HFFc6 (cell line): Measurements from ENCODE around the gene TLK1. TPM values are rescaled to one million over a fixed set of nuclear protein-coding genes. Genes with fewer than 3 reads are reported as not detected.

Experiments used
- DNase-seq: peaks from one replicate; pipeline ENCODE4 v3.0.0-alpha.2; 2018
- H3K27ac Mint-ChIP-seq: 2 replicates; pipeline ENCODE4 v1.8.0; 2020; ENCODE audit warnings: mild to moderate bottlenecking, mixed read lengths
- H3K27me3 Mint-ChIP-seq: 2 replicates; pipeline ENCODE4 v1.8.0; 2021; ENCODE audit warnings: mild to moderate bottlenecking, moderate library complexity, mixed read lengths; ENCODE audit not compliant: insufficient read depth
- H3K36me3 Mint-ChIP-seq: 2 replicates; pipeline ENCODE4 v1.8.0; 2021; ENCODE audit warnings: low read depth, mixed read lengths
- H3K4me1 Mint-ChIP-seq: 2 replicates; pipeline ENCODE4 v1.8.0; 2020; ENCODE audit warnings: low read depth, mixed read lengths
- H3K4me3 Mint-ChIP-seq: 2 replicates; pipeline ENCODE4 v1.8.0; 2020; ENCODE audit warnings: mild to moderate bottlenecking, moderate library complexity, mixed read lengths
- H3K9me3 Mint-ChIP-seq: 2 replicates; pipeline ENCODE4 v1.8.0; 2020; ENCODE audit warnings: mild to moderate bottlenecking, mixed read lengths
- CTCF ChIP-seq: fragments of 200-600 bp; sonication (generic); IDR thresholded peaks from 2 replicates; pipeline ENCODE4 v1.5.0; 2021; ENCODE audit warnings: antibody characterized with exemption, mild to moderate bottlenecking
- total RNA-seq, 6 experiments: library from RNA; stranded (reverse); fragmentation: NEBNext Ultra II Directional; extraction: Animal tissue kit (Norgen Biotek cat#: 25700); gene quantifications; 2 replicates in 1 of 6; 3 replicates in 5 of 6; pipeline ENCODE4 v1.2.3, GENCODE V29; 2021

TLK1 gene
- total RNA-seq, 6 experiments from 2014 or later = 46.9 to 61.1 (median 53.1) TPM

- Mint-ChIP-seq H3K9me3 (no peaks in the 10 kb centered on the region), H3K4me1 (no peaks in the 10 kb centered on the region), H3K4me3 (no peak overlapping the region), H3K36me3 (peaks cover 19% of the 10 kb centered on the region), H3K27ac (no peak overlapping the region), H3K27me3 (no peaks in the 10 kb centered on the region)
- no peak for TF ChIP-seq CTCF
- no peak for DNase-seq
Measured at GRCh38 chr2:170991398-170992182, 169.1 kb downstream of the TLK1 start.

GRCh38 chr2:170986566-170987258 is 174.0 kb downstream of the TLK1 start:
- H3K4me1 Mint-ChIP-seq = no peaks in the 10 kb centered on the region
- no peak overlapping the region for H3K27ac Mint-ChIP-seq
- peaks cover 4% of the 10 kb centered on the region; the same call in 1 of the 2 replicates for H3K36me3 Mint-ChIP-seq
- no peak for DNase-seq
- no peak for TF ChIP-seq CTCF
- H3K4me3 Mint-ChIP-seq = no peak overlapping the region
- H3K27me3 Mint-ChIP-seq = peaks cover 8% of the 10 kb centered on the region; the same call in 1 of the 2 replicates
- no peaks in the 10 kb centered on the region for H3K9me3 Mint-ChIP-seq

- H3K4me3 Mint-ChIP-seq = no peak overlapping the region
- peaks cover 8% of the 10 kb centered on the region for H3K27me3 Mint-ChIP-seq
- no peak overlapping the region for H3K27ac Mint-ChIP-seq
- H3K9me3 Mint-ChIP-seq = no peaks in the 10 kb centered on the region
- no peak for TF ChIP-seq CTCF
- H3K4me1 Mint-ChIP-seq = no peaks in the 10 kb centered on the region
- no peak for DNase-seq
- no peaks in the 10 kb centered on the region for H3K36me3 Mint-ChIP-seq
Measured at GRCh38 chr2:170985407-170985806, 175.3 kb downstream of the TLK1 start.

- H3K4me1 Mint-ChIP-seq = no peaks in the 10 kb centered on the region
- no peak overlapping the region for H3K4me3 Mint-ChIP-seq
- no peak overlapping the region for H3K27ac Mint-ChIP-seq
- H3K9me3 Mint-ChIP-seq = no peaks in the 10 kb centered on the region
- peaks cover 8% of the 10 kb centered on the region for H3K27me3 Mint-ChIP-seq
- no peak for TF ChIP-seq CTCF
- DNase-seq = no peak
- no peaks in the 10 kb centered on the region for H3K36me3 Mint-ChIP-seq
Measured at GRCh38 chr2:170984079-170984478, 176.6 kb downstream of the TLK1 start.

- no peak for DNase-seq
- H3K4me3 Mint-ChIP-seq = no peak overlapping the region
- no peaks in the 10 kb centered on the region; the same call in 1 of the 2 replicates for H3K27me3 Mint-ChIP-seq
- H3K36me3 Mint-ChIP-seq = no peaks in the 10 kb centered on the region
- no peaks in the 10 kb centered on the region for H3K9me3 Mint-ChIP-seq
- H3K4me1 Mint-ChIP-seq = peaks cover 21% of the 10 kb centered on the region
- H3K27ac Mint-ChIP-seq = no peak overlapping the region
- no peak for TF ChIP-seq CTCF
Measured at GRCh38 chr2:170975943-170976270, 184.8 kb downstream of the TLK1 start.
